Measurements from ENCODE around the gene OLFML2A.

- TF ChIP-seq POLR2A (IDR thresholded peaks at IDR 0.05) = no peak
- no peak for TF ChIP-seq POLR2AphosphoS5 (IDR thresholded peaks at IDR 0.05)
These were observed 20.9 kb upstream of the OLFML2A start for GRCh38 chr9:124756011-124756410.

Measured in spleen (tissue), 3 donors.